ENCODE measurements around the gene GET4.

GRCh38 chr7:882336-883035 is 6.1 kb downstream of the GET4 start:
- TF ChIP-seq, protein P1, sequence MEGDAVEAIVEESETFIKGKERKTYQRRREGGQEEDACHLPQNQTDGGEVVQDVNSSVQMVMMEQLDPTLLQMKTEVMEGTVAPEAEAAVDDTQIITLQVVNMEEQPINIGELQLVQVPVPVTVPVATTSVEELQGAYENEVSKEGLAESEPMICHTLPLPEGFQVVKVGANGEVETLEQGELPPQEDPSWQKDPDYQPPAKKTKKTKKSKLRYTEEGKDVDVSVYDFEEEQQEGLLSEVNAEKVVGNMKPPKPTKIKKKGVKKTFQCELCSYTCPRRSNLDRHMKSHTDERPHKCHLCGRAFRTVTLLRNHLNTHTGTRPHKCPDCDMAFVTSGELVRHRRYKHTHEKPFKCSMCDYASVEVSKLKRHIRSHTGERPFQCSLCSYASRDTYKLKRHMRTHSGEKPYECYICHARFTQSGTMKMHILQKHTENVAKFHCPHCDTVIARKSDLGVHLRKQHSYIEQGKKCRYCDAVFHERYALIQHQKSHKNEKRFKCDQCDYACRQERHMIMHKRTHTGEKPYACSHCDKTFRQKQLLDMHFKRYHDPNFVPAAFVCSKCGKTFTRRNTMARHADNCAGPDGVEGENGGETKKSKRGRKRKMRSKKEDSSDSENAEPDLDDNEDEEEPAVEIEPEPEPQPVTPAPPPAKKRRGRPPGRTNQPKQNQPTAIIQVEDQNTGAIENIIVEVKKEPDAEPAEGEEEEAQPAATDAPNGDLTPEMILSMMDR (IDR thresholded peaks at IDR 0.05) = no peak
- no peak for TF ChIP-seq POLR2A (IDR thresholded peaks at IDR 0.05)

Data from adrenal gland (tissue), 5 donors.